Dendritic cell treated with granulocyte-macrophage colony-stimulating factor and Interleukin-4, amounts not matched to agents 40 ng/mL and 50 ng/mL, for 4 days (primary cell): ENCODE data around the gene RAB32.

Experiments
- H3K27ac Mint-ChIP-seq: one replicate; pipeline ENCODE4 v1.8.0; 2022; ENCODE audit warnings: mild to moderate bottlenecking, mixed read lengths
- H3K27me3 Mint-ChIP-seq: one replicate; pipeline ENCODE4 v1.8.0; 2022; ENCODE audit warnings: mild to moderate bottlenecking, mixed read lengths
- H3K36me3 Mint-ChIP-seq: one replicate; pipeline ENCODE4 v1.8.0; 2022; ENCODE audit warnings: low read depth, mixed read lengths
- H3K4me1 Mint-ChIP-seq: one replicate; pipeline ENCODE4 v1.8.0; 2022; ENCODE audit warnings: low read depth, mixed read lengths
- H3K4me3 Mint-ChIP-seq: one replicate; pipeline ENCODE4 v1.8.0; 2022; ENCODE audit warnings: mild to moderate bottlenecking, moderate library complexity, mixed read lengths
- H3K9me3 Mint-ChIP-seq: one replicate; pipeline ENCODE4 v1.8.0; 2022; ENCODE audit warnings: mixed read lengths
- intact Hi-C: fragments of 100-400 bp; cut with micrococcal nuclease; formaldehyde crosslinking; loops from one replicate; pipeline ENCODE4 v1.15.0; 2022

The RAB32 gene

DNA sequence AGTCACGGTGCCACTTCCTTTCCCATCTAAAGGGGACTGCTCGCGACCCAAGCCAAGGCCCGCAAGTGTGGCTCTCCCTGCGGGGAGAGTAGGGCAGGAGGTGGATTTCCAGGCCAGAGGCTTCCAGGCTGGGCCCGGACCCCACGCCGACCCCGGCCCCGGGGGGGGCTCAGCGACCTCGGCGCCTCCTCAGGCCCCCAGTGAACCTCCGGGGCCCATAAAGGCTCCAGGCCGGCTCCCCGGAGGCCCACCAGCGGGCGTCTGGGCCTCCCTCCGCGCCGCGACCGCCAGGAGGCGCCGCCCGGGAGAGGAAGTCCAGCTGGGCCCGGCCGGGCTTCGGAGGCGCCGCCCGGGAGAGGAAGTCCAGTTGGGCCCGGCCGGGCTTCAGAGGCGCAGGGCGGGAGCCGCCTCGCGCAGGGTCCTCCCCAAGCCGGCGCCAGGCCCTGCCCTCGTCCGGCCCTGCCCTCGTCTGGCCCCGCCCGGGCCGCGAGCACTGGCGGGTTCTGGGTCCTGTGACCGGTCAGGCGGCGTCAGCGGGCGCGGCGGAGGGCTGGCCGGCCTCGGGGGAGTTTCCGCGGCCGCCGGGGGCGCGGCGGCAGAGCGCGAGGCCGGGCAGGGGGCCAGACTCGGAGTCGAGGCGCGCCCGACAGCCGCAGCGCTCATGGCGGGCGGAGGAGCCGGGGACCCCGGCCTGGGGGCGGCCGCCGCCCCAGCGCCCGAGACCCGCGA, at the start of gene RAB32:
Gene RAB32, plus strand, starts transcription at position 623 of the 729 bp plus-strand sequence. Its CDS starts 39 bp downstream, at position 662.
- Mint-ChIP-seq H3K4me3 (peak within 1 kb of the TSS; percentile 95), H3K36me3 (peaks cover 24% of the 10 kb centered on the region), H3K27ac (peak within 1 kb of the TSS; percentile 94), H3K9me3 (no peaks in the 10 kb centered on the region), H3K27me3 (no peaks in the 10 kb centered on the region), H3K4me1 (peaks cover 30% of the 10 kb centered on the region)
- intact Hi-C loops: loop anchor here (1.0 to 5.0 kb wide), 3 partner anchors 157 to 251 kb away; no protein-coding TSS in a partner anchor

GRCh38 chr6:146498309-146498708, 45.3 kb upstream of the RAB32 start:
- Mint-ChIP-seq H3K27me3 (no peaks in the 10 kb centered on the region), H3K36me3 (no peaks in the 10 kb centered on the region), H3K9me3 (peaks cover 12% of the 10 kb centered on the region), H3K4me3 (no peak overlapping the region), H3K27ac (no peak overlapping the region), H3K4me1 (no peaks in the 10 kb centered on the region)
- intact Hi-C loops: no loop called here

DNA sequence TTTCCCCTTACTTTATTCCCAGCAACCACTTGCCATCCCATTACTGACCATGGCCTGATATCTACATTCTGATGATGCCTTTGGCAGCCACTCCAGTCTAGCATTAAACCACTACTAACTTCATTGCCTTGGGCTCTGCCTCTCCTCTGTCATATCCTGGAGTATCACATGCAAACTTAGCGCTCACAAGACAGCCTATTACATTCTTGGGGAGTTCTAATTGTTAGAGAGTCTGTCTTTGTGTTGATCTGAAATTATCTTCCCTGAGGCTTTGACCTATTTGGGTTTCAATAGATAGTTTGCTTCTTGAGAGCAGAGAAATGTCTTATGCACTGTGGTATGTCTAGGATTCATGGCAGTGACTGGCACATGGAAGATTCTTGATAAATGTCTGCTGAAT, 40.5 kb upstream of the RAB32 start:
- no peaks in the 10 kb centered on the region for H3K27me3 Mint-ChIP-seq
- H3K36me3 Mint-ChIP-seq: no peaks in the 10 kb centered on the region
- H3K4me1 Mint-ChIP-seq: no peaks in the 10 kb centered on the region
- H3K4me3 Mint-ChIP-seq: no peak overlapping the region
- intact Hi-C loops: no loop called here
- peaks cover 12% of the 10 kb centered on the region for H3K9me3 Mint-ChIP-seq
- H3K27ac Mint-ChIP-seq: no peak overlapping the region

- peaks cover 11% of the 10 kb centered on the region for H3K9me3 Mint-ChIP-seq
- H3K27me3 Mint-ChIP-seq: no peaks in the 10 kb centered on the region
- no peak overlapping the region for H3K27ac Mint-ChIP-seq
Observed at GRCh38 chr6:146515212-146515611, 28.4 kb upstream of the RAB32 start.

DNA sequence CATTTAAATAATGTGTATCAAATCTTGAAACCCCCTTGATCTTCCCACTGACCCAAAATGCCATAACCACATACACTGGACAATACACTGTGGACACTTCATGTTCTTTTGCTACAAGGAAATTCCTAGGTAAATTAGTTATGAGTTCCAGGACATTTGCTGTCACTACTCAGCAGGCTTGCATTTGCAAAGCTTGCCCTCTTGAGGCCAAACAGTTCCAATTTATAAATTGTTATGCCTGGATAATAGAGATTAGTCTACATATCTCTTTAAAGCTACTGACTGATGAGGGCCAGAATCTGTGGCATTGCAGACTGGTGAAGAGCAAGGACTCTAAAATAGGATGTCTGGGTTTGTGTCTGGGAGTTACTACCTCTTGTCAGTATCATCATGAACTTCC, 17.4 kb upstream of the RAB32 start:
- Mint-ChIP-seq H3K4me3 (no peak overlapping the region), H3K27ac (no peak overlapping the region), H3K4me1 (no peaks in the 10 kb centered on the region), H3K36me3 (no peaks in the 10 kb centered on the region), H3K9me3 (peaks cover 24% of the 10 kb centered on the region), H3K27me3 (no peaks in the 10 kb centered on the region)
- intact Hi-C loops: no loop called here

More at GRCh38 chr6:146515212-146515611, 28.4 kb upstream of the RAB32 start:
- intact Hi-C loops: no loop called here
- no peaks in the 10 kb centered on the region for H3K4me1 Mint-ChIP-seq
- no peak overlapping the region for H3K4me3 Mint-ChIP-seq
- no peaks in the 10 kb centered on the region for H3K36me3 Mint-ChIP-seq

DNA sequence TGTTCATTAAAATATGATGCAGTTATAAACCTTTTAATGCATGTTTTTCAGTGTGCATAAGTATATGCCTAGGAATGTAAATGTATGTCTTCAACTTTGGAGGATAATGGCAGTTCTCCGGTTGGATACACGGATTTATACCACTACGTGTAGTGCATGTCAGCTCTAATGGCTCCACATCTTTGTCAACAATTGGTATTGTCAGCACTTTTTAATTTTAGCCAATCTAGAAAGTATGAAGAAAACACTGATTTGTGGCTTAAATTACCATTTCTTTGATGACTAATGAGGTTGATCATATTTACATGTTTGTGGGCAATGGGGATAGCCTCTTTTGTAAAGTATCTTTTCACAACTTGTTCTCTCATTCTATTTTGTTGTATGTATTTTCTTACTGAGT, 10.9 kb upstream of the RAB32 start:
- intact Hi-C loops: no loop called here
- no peak overlapping the region for H3K27ac Mint-ChIP-seq
- no peak overlapping the region for H3K4me3 Mint-ChIP-seq
- H3K4me1 Mint-ChIP-seq: no peaks in the 10 kb centered on the region
- no peaks in the 10 kb centered on the region for H3K27me3 Mint-ChIP-seq
- no peaks in the 10 kb centered on the region for H3K36me3 Mint-ChIP-seq
- H3K9me3 Mint-ChIP-seq: no peaks in the 10 kb centered on the region

DNA sequence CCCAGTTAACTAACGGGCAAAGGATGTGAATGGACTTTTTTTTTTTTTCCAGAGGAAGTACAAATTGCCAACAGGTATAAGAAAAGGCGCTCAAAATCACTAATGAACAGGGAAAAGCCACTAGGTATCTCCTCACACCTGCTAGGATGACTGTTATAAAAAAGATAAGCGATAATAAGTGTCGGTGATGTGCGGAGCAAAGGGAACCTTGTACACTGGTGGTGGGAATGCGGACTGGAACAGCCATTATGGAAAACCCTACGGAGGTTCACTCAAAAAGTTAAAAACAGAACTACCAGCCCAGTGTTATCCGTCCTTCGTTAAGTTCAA, 787 bp upstream of the RAB32 start:
- H3K4me3 Mint-ChIP-seq: peak overlapping the region; percentile 13
- no peaks in the 10 kb centered on the region for H3K9me3 Mint-ChIP-seq
- intact Hi-C loops: loop anchor here (1.0 to 5.0 kb wide), 3 partner anchors 157 to 251 kb away; no protein-coding TSS in a partner anchor
- peaks cover 24% of the 10 kb centered on the region for H3K36me3 Mint-ChIP-seq
- H3K4me1 Mint-ChIP-seq: peaks cover 28% of the 10 kb centered on the region
- H3K27me3 Mint-ChIP-seq: no peaks in the 10 kb centered on the region
- H3K27ac Mint-ChIP-seq: peak overlapping the region; percentile 65

- H3K27ac Mint-ChIP-seq: peak overlapping the region; percentile 94
- H3K36me3 Mint-ChIP-seq: peaks cover 24% of the 10 kb centered on the region
- H3K27me3 Mint-ChIP-seq: no peaks in the 10 kb centered on the region
- no peaks in the 10 kb centered on the region for H3K9me3 Mint-ChIP-seq
- H3K4me3 Mint-ChIP-seq: peak overlapping the region; percentile 95
- intact Hi-C loops: loop anchor here (1.0 to 5.0 kb wide), 4 partner anchors 156 to 579 kb away; partner anchors contain the start of gene SHPRH
- H3K4me1 Mint-ChIP-seq: peaks cover 37% of the 10 kb centered on the region
Observed at GRCh38 chr6:146543940-146544615, 445 bp downstream of the RAB32 start.

DNA sequence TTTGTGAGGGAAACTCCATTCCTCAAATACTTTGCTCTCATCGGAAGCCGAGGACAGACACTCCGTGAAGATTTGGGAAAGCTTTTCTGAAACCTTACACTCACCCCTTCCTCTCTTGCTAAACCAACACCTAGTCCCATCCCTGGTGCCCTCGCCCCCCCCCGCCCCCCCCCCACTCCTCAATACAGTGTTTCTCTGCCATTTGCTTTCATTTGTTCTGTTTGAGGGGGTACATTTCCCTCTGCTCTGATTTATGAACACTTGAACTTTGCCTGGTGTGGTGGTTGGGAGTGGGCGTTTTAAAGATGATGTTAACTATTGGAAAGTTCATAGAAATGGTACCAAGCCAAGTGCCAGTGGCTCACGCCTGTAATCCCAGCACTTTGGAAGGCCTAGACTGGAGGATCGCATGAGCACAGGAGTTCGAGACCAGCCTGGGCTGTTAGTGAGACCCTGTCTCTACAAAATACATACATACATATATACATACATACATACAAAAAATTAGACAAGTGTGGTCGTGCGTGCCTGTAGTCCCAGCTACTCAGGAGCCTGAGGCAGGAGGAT, 1.1 kb downstream of the RAB32 start:
- Mint-ChIP-seq H3K4me1 (peaks cover 38% of the 10 kb centered on the region), H3K27ac (peak overlapping the region; percentile 94), H3K9me3 (no peaks in the 10 kb centered on the region), H3K36me3 (peaks cover 27% of the 10 kb centered on the region), H3K4me3 (peak overlapping the region; percentile 95), H3K27me3 (no peaks in the 10 kb centered on the region)
- intact Hi-C loops: loop anchor here (2.0 to 5.0 kb wide), 7 partner anchors 38 to 732 kb away; partner anchors contain the start of genes ADGB, FBXO30 and SHPRH

DNA sequence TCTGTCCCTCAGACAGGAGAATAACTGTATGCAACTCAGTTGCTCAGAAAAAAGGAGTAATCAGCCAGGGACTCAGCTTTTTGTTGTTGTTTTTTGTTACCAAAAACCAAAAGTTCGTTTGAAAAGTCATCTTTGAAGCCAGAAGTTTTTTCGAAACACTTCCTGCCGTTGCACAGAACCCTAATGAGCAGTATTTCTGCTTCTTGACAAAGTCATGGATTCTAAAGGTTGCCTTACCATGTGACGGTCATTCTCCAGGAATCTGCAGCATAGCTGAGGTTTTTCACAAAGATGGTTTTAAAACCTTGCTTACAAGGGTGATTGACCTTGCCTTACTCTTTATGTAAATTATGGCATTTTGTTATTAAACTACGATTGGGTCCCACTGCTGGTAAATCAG, 1.9 kb downstream of the RAB32 start:
- Mint-ChIP-seq H3K36me3 (peaks cover 36% of the 10 kb centered on the region), H3K9me3 (no peaks in the 10 kb centered on the region), H3K27ac (peak overlapping the region; percentile 94), H3K27me3 (no peaks in the 10 kb centered on the region), H3K4me1 (peaks cover 40% of the 10 kb centered on the region), H3K4me3 (peak overlapping the region; percentile 95)
- intact Hi-C loops: loop anchor here (2.0 to 5.0 kb wide), 5 partner anchors 37 to 733 kb away; partner anchors contain the start of genes ADGB, FBXO30 and SHPRH

GRCh38 chr6:146546443-146547043, 2.9 kb downstream of the RAB32 start:
- H3K4me1 Mint-ChIP-seq: peaks cover 49% of the 10 kb centered on the region
- peaks cover 46% of the 10 kb centered on the region for H3K36me3 Mint-ChIP-seq
- intact Hi-C loops: loop anchor here (5.0 kb wide), 4 partner anchors 36 to 734 kb away; partner anchors contain the start of genes ADGB and FBXO30
- no peak overlapping the region for H3K27ac Mint-ChIP-seq
- H3K27me3 Mint-ChIP-seq: no peaks in the 10 kb centered on the region
- no peaks in the 10 kb centered on the region for H3K9me3 Mint-ChIP-seq
- peak overlapping the region; percentile 95 for H3K4me3 Mint-ChIP-seq

DNA sequence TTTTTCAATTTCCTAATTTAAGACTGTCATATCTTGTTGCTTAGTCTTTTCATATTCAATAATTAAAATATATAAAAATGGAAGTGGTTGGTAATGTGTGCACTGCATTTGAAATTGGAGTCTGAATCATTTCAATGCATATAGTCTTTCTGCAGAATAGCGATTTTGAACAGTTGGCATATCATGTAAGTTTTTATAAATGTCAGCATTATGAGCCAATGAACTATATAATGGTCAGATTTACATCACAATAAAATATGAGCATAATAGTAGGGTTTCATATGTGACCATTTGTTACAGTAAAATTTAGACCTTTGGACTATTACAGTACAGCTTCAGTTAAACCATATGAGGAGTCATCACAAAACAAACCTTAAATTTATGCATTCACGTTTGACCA, 4.3 kb downstream of the RAB32 start:
- H3K27ac Mint-ChIP-seq: no peak overlapping the region
- H3K4me1 Mint-ChIP-seq: peaks cover 52% of the 10 kb centered on the region
- peaks cover 59% of the 10 kb centered on the region for H3K36me3 Mint-ChIP-seq
- H3K9me3 Mint-ChIP-seq: no peaks in the 10 kb centered on the region
- no peaks in the 10 kb centered on the region for H3K27me3 Mint-ChIP-seq
- peak overlapping the region; percentile 20 for H3K4me3 Mint-ChIP-seq
- intact Hi-C loops: loop anchor here (5.0 kb wide), 4 partner anchors 34 to 736 kb away; partner anchors contain the start of genes ADGB and FBXO30

DNA sequence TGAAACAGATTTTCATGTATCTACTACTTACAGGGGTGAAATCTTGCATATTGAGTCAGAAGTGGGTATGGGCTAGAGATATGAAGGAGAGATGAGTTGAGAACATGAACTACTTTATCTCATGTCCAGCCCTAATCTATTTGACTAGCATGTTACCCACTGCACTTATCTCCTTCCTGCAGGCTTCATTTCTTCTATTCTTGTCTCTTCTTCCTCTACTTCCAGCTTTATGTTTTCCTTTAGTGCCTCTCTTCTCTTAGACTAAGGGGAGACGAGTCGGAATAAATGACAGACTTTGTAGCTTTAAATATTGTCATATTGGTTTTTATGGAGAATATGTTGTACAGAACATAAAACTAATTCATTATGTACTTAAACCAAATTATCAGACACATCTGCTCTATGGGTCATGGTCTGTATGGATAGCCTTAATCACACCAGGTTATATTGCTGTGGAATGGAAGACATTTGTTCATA, 5.3 kb downstream of the RAB32 start:
- Mint-ChIP-seq H3K36me3 (peaks cover 68% of the 10 kb centered on the region), H3K4me1 (peaks cover 58% of the 10 kb centered on the region), H3K27ac (no peak overlapping the region), H3K4me3 (no peak overlapping the region), H3K9me3 (no peaks in the 10 kb centered on the region), H3K27me3 (no peaks in the 10 kb centered on the region)
- intact Hi-C loops: loop anchor here (5.0 kb wide), 4 partner anchors 33 to 737 kb away; partner anchors contain the start of genes ADGB and FBXO30
